SU-DHL-6 (cell line): ENCODE measurements around the gene TWIST2.

Source experiments
- EZH2phosphoT487 ChIP-seq: fragments of 200-600 bp; sonication (generic), shearing (Covaris generic); conservative IDR thresholded peaks from 2 replicates; pipeline ENCODE4 v1.6.1; 2018; ENCODE audit warnings: mild to moderate bottlenecking, antibody characterized with exemption, low read length, moderate library complexity, mixed read lengths
- TF ChIP-seq, protein P1 (sequence below): fragments of 200-600 bp; sonication (generic); IDR thresholded peaks from one replicate; pipeline ENCODE4 v1.5.1; 2017; ENCODE audit warnings: antibody characterized with exemption, mild to moderate bottlenecking, low read length, moderate library complexity; ENCODE audit not compliant: insufficient read depth, poor library complexity, severe bottlenecking

- TF ChIP-seq, protein P1, sequence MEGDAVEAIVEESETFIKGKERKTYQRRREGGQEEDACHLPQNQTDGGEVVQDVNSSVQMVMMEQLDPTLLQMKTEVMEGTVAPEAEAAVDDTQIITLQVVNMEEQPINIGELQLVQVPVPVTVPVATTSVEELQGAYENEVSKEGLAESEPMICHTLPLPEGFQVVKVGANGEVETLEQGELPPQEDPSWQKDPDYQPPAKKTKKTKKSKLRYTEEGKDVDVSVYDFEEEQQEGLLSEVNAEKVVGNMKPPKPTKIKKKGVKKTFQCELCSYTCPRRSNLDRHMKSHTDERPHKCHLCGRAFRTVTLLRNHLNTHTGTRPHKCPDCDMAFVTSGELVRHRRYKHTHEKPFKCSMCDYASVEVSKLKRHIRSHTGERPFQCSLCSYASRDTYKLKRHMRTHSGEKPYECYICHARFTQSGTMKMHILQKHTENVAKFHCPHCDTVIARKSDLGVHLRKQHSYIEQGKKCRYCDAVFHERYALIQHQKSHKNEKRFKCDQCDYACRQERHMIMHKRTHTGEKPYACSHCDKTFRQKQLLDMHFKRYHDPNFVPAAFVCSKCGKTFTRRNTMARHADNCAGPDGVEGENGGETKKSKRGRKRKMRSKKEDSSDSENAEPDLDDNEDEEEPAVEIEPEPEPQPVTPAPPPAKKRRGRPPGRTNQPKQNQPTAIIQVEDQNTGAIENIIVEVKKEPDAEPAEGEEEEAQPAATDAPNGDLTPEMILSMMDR = no peak
- no peak for TF ChIP-seq EZH2phosphoT487
Observed at GRCh38 chr2:238851026-238851425, 3.1 kb downstream of the TWIST2 start.
